RCC 7860 (cell line): ENCODE results near the gene PSMD2.

Experiments
- DNase-seq: peaks from one replicate; pipeline ENCODE4 v3.0.0-alpha.2; 2015; ENCODE audit warnings: low spot score
- FAIRE-seq: peaks from 2 replicates; lab custom pipeline; 2012; peaks lifted over from hg19 to GRCh38; lab: Jason Lieb, UNC

PSMD2 gene

DNA sequence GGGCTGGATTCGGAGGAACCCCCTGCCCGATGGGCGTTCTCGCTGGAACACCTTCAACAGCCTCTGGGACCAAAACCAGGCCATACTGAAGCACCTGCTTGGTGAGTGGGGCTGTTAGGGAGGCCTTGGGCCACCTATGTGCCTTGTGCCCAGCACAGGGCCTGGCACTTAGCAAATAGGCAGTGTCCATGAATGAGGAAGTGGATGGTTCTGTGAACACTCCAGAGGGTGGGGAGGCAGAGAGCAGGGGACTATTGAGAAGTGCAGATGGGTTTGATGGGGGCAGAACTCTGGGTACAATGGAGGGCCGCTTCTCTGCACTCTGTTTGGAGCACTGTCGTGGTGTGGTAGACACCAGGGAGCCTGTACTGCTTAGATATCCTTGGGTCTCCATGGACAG is 21.7 kb upstream of the PSMD2 start:
- FAIRE-seq (no peak), DNase-seq (no peak)

DNA sequence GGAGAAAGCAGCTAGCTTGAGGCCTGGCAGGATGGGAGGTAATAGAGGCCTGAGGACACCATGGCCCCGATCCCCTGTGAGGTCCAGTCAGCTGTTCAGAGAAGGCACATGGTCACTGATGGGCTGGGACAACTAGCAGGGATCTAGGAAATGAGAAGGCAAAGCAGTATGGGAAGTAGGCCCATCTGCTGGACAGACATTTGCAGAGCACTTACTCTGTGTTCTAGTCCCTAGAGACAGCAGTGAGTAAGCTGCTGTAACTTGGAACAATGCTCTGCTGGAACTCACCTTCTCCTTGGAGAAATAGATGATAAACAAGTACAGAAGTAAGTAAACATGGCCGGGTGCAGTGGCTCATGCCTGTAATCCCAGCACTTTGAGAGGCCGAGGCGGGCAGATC is 16.1 kb upstream of the PSMD2 start:
- FAIRE-seq (no peak), DNase-seq (no peak)

DNA sequence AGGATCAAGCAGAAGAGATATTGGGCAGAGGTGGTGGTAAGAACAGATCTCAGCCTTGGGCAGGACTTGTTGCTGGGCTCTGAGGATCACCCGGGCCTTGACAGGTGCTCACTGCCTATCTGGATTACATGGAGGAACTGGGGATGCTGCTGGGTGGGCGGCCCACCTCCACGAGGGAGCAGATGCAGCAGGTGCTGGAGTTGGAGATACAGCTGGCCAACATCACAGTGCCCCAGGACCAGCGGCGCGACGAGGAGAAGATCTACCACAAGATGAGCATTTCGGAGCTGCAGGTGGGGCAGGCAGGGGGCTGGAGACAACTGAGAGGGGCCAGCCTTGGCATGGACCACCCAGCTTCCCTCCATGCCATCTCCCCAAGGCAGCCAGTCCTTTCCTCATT is 15.4 kb upstream of the PSMD2 start:
- DNase-seq (no peak), FAIRE-seq (no peak)

DNA sequence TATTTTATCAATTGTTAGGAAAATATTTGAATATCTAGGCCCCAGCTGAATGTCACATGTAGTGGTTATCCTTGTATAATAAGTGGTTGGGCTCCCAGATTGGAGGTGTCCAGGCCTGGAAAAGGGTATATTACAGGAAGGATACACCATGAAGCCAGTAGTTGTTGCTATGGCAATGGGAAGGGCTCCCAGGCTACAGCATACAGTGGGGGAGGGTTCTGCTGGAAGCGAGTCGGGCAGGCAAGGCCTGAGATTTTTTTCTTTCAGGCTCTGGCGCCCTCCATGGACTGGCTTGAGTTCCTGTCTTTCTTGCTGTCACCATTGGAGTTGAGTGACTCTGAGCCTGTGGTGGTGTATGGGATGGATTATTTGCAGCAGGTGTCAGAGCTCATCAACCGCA is 14.3 kb upstream of the PSMD2 start:
- DNase-seq: peak; percentile 52
- no peak for FAIRE-seq

DNA sequence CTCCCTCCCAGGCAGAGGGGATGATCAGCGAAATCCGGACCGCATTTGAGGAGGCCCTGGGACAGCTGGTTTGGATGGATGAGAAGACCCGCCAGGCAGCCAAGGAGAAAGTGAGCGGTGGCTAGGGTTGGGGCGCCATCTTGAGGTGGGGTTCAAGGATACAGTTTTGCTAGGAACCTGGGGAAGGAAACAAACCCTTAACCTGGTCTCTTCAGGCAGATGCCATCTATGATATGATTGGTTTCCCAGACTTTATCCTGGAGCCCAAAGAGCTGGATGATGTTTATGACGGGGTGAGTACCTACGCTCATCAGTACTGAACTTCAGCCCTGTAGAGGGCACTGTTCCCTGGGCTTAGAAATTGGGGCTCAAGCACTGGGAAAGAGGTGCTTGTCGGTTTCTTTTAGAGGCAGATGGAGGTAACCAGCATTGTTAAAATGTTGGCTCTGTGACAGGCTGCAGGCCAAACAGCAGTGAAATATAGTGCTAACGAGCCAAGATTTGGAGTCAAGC is 9.6 kb upstream of the PSMD2 start:
- DNase-seq (peak; percentile 27), FAIRE-seq (no peak)

DNA sequence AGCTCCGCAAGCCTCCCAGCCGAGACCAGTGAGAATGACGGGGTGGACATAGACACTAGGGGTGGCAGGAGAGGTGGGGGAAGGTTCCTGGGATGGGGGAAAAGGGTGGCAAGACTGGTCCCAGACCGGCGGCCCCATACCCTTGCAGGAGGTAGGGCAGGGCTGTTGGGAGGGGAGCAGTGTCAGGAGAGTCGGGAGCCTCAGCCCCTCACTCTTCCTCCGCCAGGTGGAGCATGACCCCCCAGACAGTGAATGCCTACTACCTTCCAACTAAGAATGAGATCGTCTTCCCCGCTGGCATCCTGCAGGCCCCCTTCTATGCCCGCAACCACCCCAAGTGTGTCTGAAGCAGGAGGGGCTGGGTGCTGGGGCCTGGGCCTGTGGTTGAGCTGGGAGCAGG is 8.7 kb upstream of the PSMD2 start:
- FAIRE-seq: no peak

DNA sequence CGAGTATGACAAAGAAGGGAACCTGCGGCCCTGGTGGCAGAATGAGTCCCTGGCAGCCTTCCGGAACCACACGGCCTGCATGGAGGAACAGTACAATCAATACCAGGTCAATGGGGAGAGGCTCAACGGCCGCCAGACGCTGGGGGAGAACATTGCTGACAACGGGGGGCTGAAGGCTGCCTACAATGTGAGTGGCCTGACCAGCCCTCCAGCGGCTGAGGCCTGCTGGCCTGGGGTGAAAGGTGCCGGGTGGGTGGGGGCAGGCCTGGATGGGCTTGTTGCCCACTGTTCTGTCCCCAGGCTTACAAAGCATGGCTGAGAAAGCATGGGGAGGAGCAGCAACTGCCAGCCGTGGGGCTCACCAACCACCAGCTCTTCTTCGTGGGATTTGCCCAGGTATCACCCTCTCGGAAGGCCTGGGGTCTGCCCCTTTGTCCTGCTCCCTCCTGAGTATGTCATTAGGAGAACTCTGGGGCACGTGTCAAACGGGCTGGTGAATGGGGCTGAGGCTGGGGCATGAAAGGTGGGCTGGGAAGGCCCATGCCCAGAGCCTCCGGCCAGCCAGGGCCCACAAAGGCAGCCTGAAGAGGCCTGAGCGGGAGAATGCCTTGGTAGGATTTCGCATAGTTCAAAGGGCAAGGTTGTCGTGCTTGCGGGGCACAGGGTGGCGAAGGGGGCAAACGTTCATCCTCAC is 7.8 kb upstream of the PSMD2 start:
- no peak for DNase-seq
- FAIRE-seq: no peak

More for the DNA sequence above, 8.7 kb upstream of the PSMD2 start:
- no peak for DNase-seq

DNA sequence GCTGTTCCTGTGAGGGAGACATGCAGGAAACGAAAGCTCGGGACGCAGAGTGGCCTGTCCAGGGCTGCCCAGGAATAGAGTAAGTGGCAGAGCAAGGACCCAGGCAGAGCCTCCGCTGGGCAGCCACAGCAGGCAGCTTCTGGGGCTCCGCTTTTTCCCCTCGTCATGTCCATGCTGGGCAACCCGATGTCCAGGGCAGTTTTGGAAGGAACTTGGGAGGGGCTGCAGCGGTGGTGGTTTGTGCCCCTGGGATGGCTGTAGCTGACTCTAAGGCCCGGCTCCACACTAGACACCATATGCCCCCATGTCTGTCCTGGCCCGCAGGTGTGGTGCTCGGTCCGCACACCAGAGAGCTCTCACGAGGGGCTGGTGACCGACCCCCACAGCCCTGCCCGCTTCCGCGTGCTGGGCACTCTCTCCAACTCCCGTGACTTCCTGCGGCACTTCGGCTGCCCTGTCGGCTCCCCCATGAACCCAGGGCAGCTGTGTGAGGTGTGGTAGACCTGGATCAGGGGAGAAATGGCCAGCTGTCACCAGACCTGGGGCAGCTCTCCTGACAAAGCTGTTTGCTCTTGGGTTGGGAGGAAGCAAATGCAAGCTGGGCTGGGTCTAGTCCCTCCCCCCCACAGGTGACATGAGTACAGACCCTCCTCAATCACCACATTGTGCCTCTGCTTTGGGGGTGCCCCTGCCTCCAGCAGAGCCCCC is 7.1 kb upstream of the PSMD2 start:
- no peak for FAIRE-seq
- DNase-seq: no peak

DNA sequence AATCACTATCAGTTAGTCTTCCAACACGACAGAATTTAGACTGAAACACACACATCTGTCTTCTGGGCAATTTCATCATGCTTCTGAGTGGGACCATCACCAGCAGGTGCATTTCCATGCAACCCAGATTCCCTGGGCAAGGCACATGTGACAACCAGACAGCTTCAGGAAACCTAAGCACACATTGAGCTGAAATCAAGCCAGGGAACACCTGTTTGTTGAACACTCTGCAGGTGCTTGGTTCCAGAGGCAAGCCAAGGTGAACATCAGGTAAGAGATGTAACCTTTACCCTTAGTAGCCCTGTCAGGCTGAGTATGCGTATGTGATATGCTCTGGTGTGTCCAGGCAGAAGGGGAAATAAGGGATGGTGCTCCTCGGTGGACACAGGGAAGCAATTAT is 3.3 kb upstream of the PSMD2 start:
- no peak for DNase-seq
- no peak for FAIRE-seq

DNA sequence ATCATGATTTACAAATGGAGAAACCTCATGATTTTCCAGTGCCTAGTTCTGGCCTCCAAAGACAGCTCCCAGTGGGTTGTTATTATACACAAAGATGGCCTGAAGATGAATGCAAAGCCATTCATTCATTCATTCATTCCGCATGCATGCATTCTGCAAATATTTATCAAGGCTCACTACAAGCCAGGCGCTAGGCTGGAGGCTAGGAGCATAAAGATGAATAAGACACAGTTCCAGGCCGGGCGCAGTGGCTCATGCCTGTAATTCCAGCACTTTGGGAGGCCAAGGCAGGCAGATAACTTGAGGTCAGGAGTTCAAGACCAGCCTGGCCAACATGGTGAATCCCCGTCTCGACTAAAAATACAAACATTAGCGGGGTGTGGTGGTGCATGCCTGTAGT is 2.4 kb upstream of the PSMD2 start:
- FAIRE-seq (no peak), DNase-seq (no peak)

DNA sequence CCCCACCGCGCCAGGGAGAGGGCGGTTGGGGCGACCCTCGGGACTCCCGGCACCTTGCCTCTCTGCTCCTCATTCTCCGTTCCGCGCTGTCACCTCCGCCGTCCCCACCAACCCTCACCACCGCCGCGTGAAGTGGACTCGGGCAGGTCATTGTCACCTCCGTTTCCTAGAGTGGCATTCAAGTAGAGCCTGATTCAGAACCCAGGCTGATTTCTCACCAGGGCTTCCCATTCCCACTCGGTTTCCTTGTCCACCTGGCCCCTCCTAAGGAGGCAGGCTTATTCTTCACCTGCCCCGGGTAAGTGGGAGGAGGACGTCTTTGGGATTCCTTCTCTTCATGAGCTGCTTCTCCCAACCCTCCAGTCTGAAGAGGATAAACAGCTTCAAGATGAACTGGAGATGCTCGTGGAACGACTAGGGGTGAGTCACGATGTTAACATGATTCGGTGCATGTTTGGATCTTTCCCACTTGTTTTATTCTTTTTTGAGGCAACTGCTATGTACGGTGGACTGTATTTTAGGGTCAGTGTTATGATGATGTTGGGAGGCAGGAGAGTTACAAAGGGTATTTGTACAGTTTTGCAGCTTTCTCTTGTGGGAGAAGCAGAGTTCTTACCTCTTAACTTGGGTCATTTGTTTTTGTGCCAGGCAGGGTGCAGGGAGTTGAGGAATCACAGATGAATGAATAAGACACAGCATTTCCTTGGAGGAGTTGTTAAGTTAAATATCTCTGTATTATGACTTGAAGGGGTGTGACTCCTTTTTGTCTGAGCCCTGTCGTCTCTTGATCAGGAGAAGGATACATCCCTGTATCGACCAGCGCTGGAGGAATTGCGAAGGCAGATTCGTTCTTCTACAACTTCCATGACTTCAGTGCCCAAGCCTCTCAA is 692 bp downstream of the PSMD2 start:
- FAIRE-seq (no peak), DNase-seq (peak; percentile 15)

DNA sequence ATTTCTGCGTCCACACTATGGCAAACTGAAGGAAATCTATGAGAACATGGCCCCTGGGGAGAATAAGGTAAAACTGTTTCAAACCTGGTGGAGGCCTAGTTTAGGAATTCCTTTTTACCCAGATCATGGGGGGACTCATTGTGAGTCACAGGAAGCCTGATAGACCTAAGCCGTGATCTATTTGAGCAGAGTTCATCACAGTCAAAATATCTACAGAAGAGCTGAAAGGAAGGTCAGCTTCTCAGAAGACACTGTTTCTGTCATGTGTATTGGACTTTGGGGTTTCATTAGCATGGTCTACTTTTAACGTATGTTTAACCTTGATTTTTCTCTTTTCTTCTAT is 1.3 kb downstream of the PSMD2 start:
- FAIRE-seq (peak; percentile 21), DNase-seq (peak; percentile 71)

DNA sequence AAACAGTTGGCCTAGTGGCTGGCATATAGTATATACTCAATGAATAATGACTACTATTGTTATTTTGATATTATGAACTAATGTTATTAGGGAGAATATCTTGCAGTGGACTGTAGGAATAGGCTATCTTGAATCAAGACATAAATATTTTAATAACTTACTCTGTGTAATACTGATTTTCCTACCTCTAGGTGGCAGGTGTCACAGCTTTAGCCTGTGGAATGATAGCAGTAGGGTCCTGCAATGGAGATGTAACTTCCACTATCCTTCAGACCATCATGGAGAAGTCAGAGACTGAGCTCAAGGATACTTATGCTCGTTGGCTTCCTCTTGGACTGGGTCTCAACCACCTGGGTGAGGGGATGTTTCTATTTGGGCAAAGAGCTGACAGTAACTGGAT is 6.5 kb downstream of the PSMD2 start:
- FAIRE-seq (no peak), DNase-seq (no peak)

DNA sequence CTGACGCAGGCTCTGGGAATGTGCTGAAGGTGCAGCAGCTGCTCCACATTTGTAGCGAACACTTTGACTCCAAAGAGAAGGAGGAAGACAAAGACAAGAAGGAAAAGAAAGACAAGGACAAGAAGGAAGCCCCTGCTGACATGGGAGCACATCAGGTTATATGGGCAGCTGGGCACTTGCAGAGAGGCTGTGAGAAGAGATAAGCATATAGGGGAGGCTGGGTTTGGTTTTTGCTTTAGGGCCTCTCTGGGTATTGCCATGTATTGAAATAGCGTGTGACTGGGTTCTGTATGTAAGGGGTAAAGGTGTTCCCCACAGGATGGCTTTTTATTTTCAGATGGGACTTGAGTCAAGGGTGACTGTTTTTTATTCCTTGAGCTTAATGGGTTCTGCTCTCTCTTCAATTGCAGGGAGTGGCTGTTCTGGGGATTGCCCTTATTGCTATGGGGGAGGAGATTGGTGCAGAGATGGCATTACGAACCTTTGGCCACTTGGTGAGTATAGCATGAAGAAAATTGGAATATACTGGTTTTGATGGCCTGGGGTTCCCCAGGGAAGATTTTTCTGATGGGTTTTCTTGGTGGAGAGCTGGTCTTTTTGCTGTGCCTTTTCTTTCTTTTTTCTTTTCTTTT is 7.4 kb downstream of the PSMD2 start:
- no peak for FAIRE-seq
- DNase-seq: no peak

DNA sequence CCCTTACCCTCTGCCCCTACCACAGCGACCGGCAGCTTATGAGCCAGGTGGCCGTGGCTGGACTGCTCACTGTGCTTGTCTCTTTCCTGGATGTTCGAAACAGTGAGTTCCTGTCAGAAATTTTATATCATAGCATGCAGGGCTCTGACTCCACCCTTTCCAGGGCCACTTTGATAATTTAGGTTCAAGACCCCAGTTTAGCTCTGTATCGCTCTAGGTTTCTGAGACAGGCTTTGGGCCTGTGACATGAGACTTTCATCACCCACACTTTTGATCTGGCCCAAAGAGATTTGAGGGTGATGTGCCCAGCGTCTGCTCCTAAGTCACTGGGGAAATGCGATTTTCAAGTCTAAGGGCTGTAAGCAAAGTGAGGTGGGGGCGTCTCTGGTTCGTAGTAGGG is 8.9 kb downstream of the PSMD2 start:
- no peak for DNase-seq
- FAIRE-seq: no peak

DNA sequence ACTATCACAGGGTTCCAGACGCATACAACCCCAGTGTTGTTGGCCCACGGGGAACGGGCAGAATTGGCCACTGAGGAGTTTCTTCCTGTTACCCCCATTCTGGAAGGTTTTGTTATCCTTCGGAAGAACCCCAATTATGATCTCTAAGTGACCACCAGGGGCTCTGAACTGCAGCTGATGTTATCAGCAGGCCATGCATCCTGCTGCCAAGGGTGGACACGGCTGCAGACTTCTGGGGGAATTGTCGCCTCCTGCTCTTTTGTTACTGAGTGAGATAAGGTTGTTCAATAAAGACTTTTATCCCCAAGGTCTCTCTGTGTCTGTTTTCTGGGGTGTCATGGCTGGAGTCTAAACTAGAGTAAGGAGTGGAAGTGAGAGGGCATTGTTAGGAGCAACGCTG is 9.7 kb downstream of the PSMD2 start:
- no peak for DNase-seq
- no peak for FAIRE-seq

DNA sequence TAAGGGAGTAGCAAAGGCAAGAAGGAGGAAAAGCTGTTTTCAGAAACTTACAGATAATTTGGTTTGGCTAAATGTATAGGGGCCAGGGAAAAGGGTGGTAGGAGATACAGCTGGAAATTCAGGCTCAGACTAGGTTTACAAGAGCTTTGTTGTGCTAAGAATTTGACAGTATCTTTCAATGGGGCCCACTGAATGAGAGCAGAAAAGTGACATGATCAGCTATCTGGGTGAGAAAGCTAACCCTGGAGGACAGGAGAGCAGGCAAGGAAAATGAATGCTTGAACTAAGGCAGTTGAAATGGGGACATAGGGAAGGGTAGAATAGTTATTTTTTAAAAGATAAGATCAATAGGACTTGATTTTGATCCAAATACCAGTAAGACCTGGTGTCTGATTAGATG is 12.6 kb downstream of the PSMD2 start:
- DNase-seq (no peak), FAIRE-seq (no peak)

DNA sequence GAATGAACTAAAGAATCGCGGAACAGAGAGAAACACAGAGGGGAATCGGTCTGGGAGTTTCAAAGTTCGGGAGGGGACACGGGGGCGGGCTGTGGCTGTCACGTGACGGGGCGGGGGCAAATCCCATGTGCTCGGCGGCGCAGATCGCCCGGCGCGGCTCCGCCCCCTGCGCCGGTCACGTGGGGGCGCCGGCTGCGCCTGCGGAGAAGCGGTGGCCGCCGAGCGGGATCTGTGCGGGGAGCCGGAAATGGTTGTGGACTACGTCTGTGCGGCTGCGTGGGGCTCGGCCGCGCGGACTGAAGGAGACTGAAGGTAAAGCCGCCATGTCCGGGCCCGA is 15.3 kb downstream of the PSMD2 start, which contains the start of gene EIF4G1:
EIF4G1 (plus strand) TSS at position 244 of the 337 bp plus-strand sequence. CDS start 1,191 bp downstream, outside the sequence.
- peak; percentile 84 for DNase-seq
- FAIRE-seq: no peak

DNA sequence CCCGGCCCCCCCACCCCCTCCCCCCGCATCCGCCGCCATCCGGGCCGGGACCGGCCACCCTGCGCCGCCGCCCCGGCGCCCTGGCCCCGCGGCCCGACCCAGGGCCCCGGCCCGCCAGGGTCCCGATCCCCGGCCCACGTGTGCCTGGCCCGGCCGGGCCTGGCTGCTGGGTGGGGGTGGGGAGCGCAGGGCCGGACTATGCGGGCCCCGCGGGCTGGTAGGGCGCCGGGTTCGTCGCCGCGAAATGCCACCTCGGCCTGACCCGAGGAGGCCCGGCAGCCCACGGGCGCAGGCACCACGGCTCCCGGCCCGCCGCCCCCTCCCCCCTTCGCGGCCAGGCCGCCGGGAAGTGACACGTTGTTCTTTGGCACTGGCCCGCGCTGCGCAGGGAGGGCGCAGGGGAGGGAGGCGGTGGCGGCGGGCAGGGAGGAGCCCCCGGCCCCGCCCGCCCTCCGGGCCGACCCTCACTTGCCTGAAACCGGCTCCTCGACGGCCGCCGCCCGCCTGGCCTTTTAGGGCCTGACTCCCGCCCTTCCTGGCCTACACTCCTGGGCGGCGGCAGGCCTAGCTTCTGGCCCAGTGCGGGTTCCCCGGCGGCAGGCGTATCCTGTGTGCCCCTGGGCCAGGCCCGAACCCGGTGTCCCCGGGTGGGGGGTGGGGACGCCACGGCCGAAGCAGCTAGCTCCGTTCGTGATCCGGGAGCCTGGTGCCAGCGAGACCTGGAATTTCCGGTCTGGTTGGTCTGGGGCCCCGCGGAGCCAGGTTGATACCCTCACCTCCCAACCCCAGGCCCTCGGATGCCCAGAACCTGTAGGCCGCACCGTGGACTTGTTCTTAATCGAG is 15.9 kb downstream of the PSMD2 start:
- peak; percentile 34 for DNase-seq
- no peak for FAIRE-seq

DNA sequence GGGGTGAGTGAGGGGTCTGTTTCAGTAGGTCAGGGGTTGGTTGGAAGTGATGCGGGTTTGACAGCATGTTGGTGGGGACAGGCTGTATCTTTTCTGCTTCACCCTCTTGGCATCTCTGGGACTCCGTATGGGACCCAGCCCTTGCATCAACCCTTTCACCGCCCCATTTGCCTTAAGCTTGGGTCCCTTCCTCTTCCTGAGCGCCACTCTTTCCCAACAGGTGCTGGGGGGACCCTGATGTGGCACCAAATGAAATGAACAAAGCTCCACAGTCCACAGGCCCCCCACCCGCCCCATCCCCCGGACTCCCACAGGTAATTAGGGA is 16.5 kb downstream of the PSMD2 start:
- DNase-seq (no peak), FAIRE-seq (no peak)
